HCT116 (cell line): ENCODE data around the gene ACTRT3.

ENCODE experiments used
- CBX3 ChIP-seq: IDR thresholded peaks from 2 replicates; pipeline ENCODE4 v1.6.1; 2012; ENCODE audit warnings: low read depth
- CEBPB ChIP-seq: IDR thresholded peaks from 2 replicates; pipeline ENCODE4 v1.6.1; 2012; ENCODE audit warnings: low read depth
- EGR1 ChIP-seq: IDR thresholded peaks from 2 replicates; pipeline ENCODE4 v1.6.1; 2012; ENCODE audit warnings: low read depth
- EZH2 ChIP-seq: fragments of 200-600 bp; sonication (generic); IDR thresholded peaks from 2 replicates; pipeline ENCODE4 v1.6.1; 2017; ENCODE audit warnings: antibody characterized with exemption, mixed run types
- EZH2phosphoT487 ChIP-seq: fragments of 200-600 bp; IDR thresholded peaks from 2 replicates; pipeline ENCODE4 v1.6.1; 2018; ENCODE audit warnings: antibody characterized with exemption, borderline replicate concordance
- POLR2A ChIP-seq: IDR thresholded peaks from 2 replicates; pipeline ENCODE4 v1.7.0; 2011; ENCODE audit warnings: borderline replicate concordance; ENCODE audit not compliant: insufficient read depth, insufficient read length; ENCODE audit errors: extremely low read depth
- POLR2AphosphoS5 ChIP-seq: IDR thresholded peaks from 2 replicates; pipeline ENCODE4 v1.6.1; 2011; ENCODE audit warnings: mild to moderate bottlenecking, low read depth, low read length, moderate library complexity
- RAD21 ChIP-seq: IDR thresholded peaks from 2 replicates; pipeline ENCODE4 v1.6.1; 2012; ENCODE audit warnings: low read depth, mild to moderate bottlenecking
- SIN3A ChIP-seq: IDR thresholded peaks from 2 replicates; pipeline ENCODE4 v1.6.1; 2012; ENCODE audit warnings: low read depth
- SP1 ChIP-seq: IDR thresholded peaks from 2 replicates; pipeline ENCODE4 v1.6.1; 2012; ENCODE audit warnings: low read depth
- TF ChIP-seq, protein P1 (sequence below), 3 experiments: fragments of 200-600 bp in 1 of 3; sonication (generic) in 1 of 3; IDR thresholded peaks in 2 of 3; conservative IDR thresholded peaks in 1 of 3; 2 replicates each; pipeline ENCODE4 v1.5.1; 2012 to 2017; ENCODE audit warnings: low read depth in 2 of 3, low read length in 2 of 3, antibody characterized with exemption in 1 of 3, borderline replicate concordance in 1 of 3, control low read depth in 1 of 3, mild to moderate bottlenecking in 1 of 3, mixed read lengths in 1 of 3, mixed run types in 1 of 3, moderate library complexity in 1 of 3; ENCODE audit not compliant: insufficient read depth in 1 of 3
- TF ChIP-seq, protein P2 (sequence below): IDR thresholded peaks from 2 replicates; pipeline ENCODE4 v1.6.1; 2012
- TF ChIP-seq, protein P3 (sequence below): IDR thresholded peaks from 2 replicates; pipeline ENCODE4 v1.6.1; 2012
- TF ChIP-seq, protein P4 (sequence below): IDR thresholded peaks from 2 replicates; pipeline ENCODE4 v1.6.1; 2012; ENCODE audit warnings: low read depth

DNA sequence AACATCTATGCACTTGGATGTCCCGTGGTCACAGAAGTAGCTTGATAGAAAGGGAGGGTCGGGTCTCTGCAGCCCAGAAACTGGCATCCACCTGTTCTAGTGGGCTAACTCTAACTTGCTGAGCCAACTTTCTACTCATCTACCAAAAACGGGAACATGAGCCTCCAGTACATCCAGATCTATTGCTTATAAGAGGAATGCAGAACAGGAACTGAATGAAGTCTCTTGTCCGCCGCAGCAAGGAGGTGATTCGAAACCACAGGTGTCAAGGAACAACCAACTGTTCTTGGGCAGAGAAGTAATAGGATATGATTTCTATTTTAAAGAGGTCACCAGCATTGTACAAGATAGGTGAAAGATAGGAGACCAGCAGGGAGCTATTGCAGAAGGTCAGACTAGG is 22.4 kb downstream of the ACTRT3 start:
- TF ChIP-seq, protein P1, sequence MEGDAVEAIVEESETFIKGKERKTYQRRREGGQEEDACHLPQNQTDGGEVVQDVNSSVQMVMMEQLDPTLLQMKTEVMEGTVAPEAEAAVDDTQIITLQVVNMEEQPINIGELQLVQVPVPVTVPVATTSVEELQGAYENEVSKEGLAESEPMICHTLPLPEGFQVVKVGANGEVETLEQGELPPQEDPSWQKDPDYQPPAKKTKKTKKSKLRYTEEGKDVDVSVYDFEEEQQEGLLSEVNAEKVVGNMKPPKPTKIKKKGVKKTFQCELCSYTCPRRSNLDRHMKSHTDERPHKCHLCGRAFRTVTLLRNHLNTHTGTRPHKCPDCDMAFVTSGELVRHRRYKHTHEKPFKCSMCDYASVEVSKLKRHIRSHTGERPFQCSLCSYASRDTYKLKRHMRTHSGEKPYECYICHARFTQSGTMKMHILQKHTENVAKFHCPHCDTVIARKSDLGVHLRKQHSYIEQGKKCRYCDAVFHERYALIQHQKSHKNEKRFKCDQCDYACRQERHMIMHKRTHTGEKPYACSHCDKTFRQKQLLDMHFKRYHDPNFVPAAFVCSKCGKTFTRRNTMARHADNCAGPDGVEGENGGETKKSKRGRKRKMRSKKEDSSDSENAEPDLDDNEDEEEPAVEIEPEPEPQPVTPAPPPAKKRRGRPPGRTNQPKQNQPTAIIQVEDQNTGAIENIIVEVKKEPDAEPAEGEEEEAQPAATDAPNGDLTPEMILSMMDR (IDR thresholded peaks at IDR 0.05 in 2 of 3, conservative IDR thresholded peaks at IDR 0.05 in 1 of 3; ENCODE audit: borderline replicate concordance in 1 of 3, insufficient read depth in 1 of 3, low read depth in 2 of 3, low read length in 2 of 3), result no peak
- TF ChIP-seq SIN3A (no peak), EZH2 (no peak), POLR2A (no peak), CEBPB (no peak), CBX3 (no peak), EZH2phosphoT487 (no peak), EGR1 (no peak), POLR2AphosphoS5 (no peak), RAD21 (no peak), SP1 (no peak)
- TF ChIP-seq, protein P2, sequence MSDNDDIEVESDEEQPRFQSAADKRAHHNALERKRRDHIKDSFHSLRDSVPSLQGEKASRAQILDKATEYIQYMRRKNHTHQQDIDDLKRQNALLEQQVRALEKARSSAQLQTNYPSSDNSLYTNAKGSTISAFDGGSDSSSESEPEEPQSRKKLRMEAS, result no peak
- TF ChIP-seq, protein P3, sequence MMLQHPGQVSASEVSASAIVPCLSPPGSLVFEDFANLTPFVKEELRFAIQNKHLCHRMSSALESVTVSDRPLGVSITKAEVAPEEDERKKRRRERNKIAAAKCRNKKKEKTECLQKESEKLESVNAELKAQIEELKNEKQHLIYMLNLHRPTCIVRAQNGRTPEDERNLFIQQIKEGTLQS, result no peak
- TF ChIP-seq, protein P4, sequence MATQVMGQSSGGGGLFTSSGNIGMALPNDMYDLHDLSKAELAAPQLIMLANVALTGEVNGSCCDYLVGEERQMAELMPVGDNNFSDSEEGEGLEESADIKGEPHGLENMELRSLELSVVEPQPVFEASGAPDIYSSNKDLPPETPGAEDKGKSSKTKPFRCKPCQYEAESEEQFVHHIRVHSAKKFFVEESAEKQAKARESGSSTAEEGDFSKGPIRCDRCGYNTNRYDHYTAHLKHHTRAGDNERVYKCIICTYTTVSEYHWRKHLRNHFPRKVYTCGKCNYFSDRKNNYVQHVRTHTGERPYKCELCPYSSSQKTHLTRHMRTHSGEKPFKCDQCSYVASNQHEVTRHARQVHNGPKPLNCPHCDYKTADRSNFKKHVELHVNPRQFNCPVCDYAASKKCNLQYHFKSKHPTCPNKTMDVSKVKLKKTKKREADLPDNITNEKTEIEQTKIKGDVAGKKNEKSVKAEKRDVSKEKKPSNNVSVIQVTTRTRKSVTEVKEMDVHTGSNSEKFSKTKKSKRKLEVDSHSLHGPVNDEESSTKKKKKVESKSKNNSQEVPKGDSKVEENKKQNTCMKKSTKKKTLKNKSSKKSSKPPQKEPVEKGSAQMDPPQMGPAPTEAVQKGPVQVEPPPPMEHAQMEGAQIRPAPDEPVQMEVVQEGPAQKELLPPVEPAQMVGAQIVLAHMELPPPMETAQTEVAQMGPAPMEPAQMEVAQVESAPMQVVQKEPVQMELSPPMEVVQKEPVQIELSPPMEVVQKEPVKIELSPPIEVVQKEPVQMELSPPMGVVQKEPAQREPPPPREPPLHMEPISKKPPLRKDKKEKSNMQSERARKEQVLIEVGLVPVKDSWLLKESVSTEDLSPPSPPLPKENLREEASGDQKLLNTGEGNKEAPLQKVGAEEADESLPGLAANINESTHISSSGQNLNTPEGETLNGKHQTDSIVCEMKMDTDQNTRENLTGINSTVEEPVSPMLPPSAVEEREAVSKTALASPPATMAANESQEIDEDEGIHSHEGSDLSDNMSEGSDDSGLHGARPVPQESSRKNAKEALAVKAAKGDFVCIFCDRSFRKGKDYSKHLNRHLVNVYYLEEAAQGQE, result no peak
